ENCODE measurements around the gene SPATA20.

SPATA20 gene

DNA sequence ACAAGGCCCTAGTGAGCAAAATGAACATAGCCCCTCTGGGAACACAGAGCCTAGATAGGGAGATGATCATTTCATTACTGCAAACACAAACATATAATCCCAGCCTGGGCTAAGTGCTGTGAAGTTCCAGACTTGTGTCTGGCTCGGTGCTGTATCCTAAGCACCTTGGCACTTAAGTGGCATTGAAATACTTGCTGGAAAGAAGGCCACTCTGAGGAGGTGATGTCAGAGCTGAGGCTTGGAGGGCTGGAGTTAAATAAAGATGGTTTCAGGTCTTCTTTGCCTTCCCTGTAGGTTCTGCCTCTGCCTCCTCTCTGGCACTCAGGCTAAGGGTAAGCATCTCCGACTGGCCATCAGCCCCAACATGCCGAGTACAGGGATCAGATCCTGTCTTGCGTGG is 11.1 kb downstream of the SPATA20 start:
- Histone ChIP-seq H4K20me1 (ENCODE audit: insufficient read depth, low read length) (no peaks in the 10 kb centered on the region), H3K27ac (ENCODE audit: low read length) (no peak overlapping the region), H3K4me1 (ENCODE audit: low read length) (peaks cover 8% of the 10 kb centered on the region), H3F3A (ENCODE audit: insufficient read depth, low read length) (no peaks in the 10 kb centered on the region), H3K4me2 (ENCODE audit: low read depth, low read length) (no peak overlapping the region), H3K4me3 (ENCODE audit: low read length) (no peak overlapping the region), H3K9me3 (replicated peaks; ENCODE audit: insufficient read depth, low read length) (no peaks in the 10 kb centered on the region), H3K36me3 (replicated peaks; ENCODE audit: insufficient read depth, low read length) (no peaks in the 10 kb centered on the region), H3K9ac (ENCODE audit: low read length) (no peak overlapping the region), H3K9me2 (replicated peaks; ENCODE audit: insufficient read depth, low read length) (no peaks in the 10 kb centered on the region), H2AFZ (ENCODE audit: low read length) (no peak overlapping the region), H3K27me3 (replicated peaks; ENCODE audit: insufficient read depth, low read length) (peaks cover 51% of the 10 kb centered on the region), H3K79me2 (ENCODE audit: low read length) (no peaks in the 10 kb centered on the region)
- DNase-seq, result no peak
- TF ChIP-seq, protein P1, sequence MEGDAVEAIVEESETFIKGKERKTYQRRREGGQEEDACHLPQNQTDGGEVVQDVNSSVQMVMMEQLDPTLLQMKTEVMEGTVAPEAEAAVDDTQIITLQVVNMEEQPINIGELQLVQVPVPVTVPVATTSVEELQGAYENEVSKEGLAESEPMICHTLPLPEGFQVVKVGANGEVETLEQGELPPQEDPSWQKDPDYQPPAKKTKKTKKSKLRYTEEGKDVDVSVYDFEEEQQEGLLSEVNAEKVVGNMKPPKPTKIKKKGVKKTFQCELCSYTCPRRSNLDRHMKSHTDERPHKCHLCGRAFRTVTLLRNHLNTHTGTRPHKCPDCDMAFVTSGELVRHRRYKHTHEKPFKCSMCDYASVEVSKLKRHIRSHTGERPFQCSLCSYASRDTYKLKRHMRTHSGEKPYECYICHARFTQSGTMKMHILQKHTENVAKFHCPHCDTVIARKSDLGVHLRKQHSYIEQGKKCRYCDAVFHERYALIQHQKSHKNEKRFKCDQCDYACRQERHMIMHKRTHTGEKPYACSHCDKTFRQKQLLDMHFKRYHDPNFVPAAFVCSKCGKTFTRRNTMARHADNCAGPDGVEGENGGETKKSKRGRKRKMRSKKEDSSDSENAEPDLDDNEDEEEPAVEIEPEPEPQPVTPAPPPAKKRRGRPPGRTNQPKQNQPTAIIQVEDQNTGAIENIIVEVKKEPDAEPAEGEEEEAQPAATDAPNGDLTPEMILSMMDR (IDR thresholded peaks at IDR 0.05; ENCODE audit: low read length), result no peak
- no peak for TF ChIP-seq EZH2 (optimal IDR thresholded peaks at IDR 0.05; ENCODE audit: low read depth, low read length)
- no peak for TF ChIP-seq EZH2phosphoT487 (IDR thresholded peaks at IDR 0.05; ENCODE audit: low read length)

DNA sequence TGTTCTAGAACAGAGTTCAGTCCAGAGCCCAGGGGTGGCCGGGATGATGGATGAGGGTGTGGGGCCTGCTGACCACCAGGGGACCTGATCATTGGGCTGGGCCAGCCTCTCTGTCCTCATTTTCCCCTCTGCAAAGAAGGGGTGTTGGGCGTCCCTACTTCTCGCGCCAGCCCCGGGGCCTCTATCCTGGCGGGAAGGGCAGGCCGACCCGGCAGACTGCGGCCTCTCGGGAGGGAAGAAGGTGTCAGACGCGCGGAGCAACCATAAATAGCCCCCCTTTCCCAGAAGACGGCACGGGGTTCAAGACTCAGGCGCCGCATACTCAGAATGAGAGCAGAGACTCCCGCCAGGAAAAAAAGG is 11.6 kb downstream of the SPATA20 start:
- peaks cover 56% of the 10 kb centered on the region for H3K27me3 ChIP-seq (replicated peaks; ENCODE audit: insufficient read depth, low read length)
- H3K4me2 ChIP-seq (ENCODE audit: low read depth, low read length), result no peak overlapping the region
- TF ChIP-seq EZH2phosphoT487 (IDR thresholded peaks at IDR 0.05; ENCODE audit: low read length) (no peak), EZH2 (optimal IDR thresholded peaks at IDR 0.05; ENCODE audit: low read depth, low read length) (no peak)
- TF ChIP-seq, protein P1 (IDR thresholded peaks at IDR 0.05; ENCODE audit: low read length), result no peak
- H3K9me3 ChIP-seq (replicated peaks; ENCODE audit: insufficient read depth, low read length), result no peaks in the 10 kb centered on the region
- no peaks in the 10 kb centered on the region for H3F3A ChIP-seq (ENCODE audit: insufficient read depth, low read length)
- no peaks in the 10 kb centered on the region for H3K79me2 ChIP-seq (ENCODE audit: low read length)
- no peak overlapping the region for H2AFZ ChIP-seq (ENCODE audit: low read length)
- no peak overlapping the region for H3K9ac ChIP-seq (ENCODE audit: low read length)
- no peak overlapping the region for H3K4me3 ChIP-seq (ENCODE audit: low read length)
- no peaks in the 10 kb centered on the region for H4K20me1 ChIP-seq (ENCODE audit: insufficient read depth, low read length)
- no peaks in the 10 kb centered on the region for H3K9me2 ChIP-seq (replicated peaks; ENCODE audit: insufficient read depth, low read length)
- H3K36me3 ChIP-seq (replicated peaks; ENCODE audit: insufficient read depth, low read length), result no peaks in the 10 kb centered on the region
- no peak for DNase-seq
- H3K27ac ChIP-seq (ENCODE audit: low read length), result no peak overlapping the region
- H3K4me1 ChIP-seq (ENCODE audit: low read length), result peaks cover 8% of the 10 kb centered on the region

DNA sequence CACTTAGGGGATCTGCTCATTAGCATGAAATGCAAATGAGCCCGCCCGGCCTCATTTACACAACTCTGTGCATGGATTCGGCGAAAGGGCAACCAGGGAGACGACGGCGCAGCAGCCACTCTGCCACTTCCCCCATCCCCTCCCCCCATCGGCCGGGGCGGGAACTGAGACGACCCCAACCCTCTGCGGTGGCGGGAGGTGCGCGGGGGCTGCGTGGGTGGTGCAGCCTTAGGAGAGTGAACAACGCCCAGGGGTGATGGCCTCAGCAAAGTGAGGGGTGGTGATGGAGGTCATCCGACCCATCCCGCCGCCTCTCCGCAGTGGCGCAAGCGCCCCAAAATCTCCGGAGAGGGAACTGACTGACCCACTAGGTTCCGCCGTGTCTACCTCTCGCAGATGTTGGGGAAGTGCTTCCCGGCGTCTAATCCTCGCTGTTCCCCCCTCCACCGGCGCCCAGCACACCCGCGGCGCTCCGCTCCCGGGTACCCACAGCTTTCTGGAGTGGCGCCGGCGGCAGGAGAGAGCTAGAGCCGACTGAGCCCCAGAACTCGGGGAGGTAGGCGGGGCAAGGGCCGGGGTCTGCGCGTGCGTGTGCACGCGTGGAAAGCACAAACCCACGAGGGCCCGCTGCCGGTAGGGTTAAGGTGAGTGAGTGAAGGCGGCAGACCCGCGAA is 12.1 kb downstream of the SPATA20 start:
- Histone ChIP-seq H3K27me3 (replicated peaks; ENCODE audit: insufficient read depth, low read length) (peaks cover 61% of the 10 kb centered on the region), H3K4me1 (ENCODE audit: low read length) (peaks cover 8% of the 10 kb centered on the region), H3K4me3 (ENCODE audit: low read length) (no peak overlapping the region), H3K9me2 (replicated peaks; ENCODE audit: insufficient read depth, low read length) (no peaks in the 10 kb centered on the region), H3K27ac (ENCODE audit: low read length) (no peak overlapping the region), H3K36me3 (replicated peaks; ENCODE audit: insufficient read depth, low read length) (no peaks in the 10 kb centered on the region), H2AFZ (ENCODE audit: low read length) (no peak overlapping the region), H3K79me2 (ENCODE audit: low read length) (no peaks in the 10 kb centered on the region), H3K4me2 (ENCODE audit: low read depth, low read length) (no peak overlapping the region), H3K9me3 (replicated peaks; ENCODE audit: insufficient read depth, low read length) (no peaks in the 10 kb centered on the region), H3F3A (ENCODE audit: insufficient read depth, low read length) (no peaks in the 10 kb centered on the region), H3K9ac (ENCODE audit: low read length) (no peak overlapping the region), H4K20me1 (ENCODE audit: insufficient read depth, low read length) (no peaks in the 10 kb centered on the region)
- TF ChIP-seq, protein P1 (IDR thresholded peaks at IDR 0.05; ENCODE audit: low read length), result no peak
- TF ChIP-seq EZH2phosphoT487 (IDR thresholded peaks at IDR 0.05; ENCODE audit: low read length), result no peak
- no peak for TF ChIP-seq EZH2 (optimal IDR thresholded peaks at IDR 0.05; ENCODE audit: low read depth, low read length)
- no peak for DNase-seq

Measured in MM.1S (cell line).